Caki2 (cell line): Measurements from ENCODE around the gene WNT11. TPM values are rescaled to one million over a fixed set of nuclear protein-coding genes. Genes with fewer than 3 reads are reported as not detected.
"Not testable (repeated sequence)": the region's sequence is repeated elsewhere in the genome, so short reads cannot be mapped to it uniquely, and the experiment has no call there.

Experiments used
- DNase-seq: peaks from one replicate; pipeline ENCODE4 v3.0.0-alpha.2; 2015; ENCODE audit warnings: low read depth
- in situ Hi-C: cut with HindIII; loops from 2 replicates; pipeline ENCODE4 v1.10.0; 2016; ENCODE audit warnings: low sequenced_read_pairs, low pct_unique_long_range_greater_than_20kb, mixed read lengths
- total RNA-seq: library from RNA; depleted of rRNA; stranded (reverse); fragments of >200 nt; shearing (Covaris generic); gene quantifications from 2 replicates; pipeline ENCODE4 v1.2.3, GENCODE V29; 2014; ENCODE audit warnings: low replicate concordance

The WNT11 gene
- total RNA-seq, 1 experiment from 2014 or later = 4.9 TPM

- no peak for DNase-seq
- in situ Hi-C loops = no loop called here
Observed at GRCh38 chr11:76209375-76209972, 3.2 kb upstream of the WNT11 start.

- DNase-seq = peak; percentile 56
- in situ Hi-C loops = no loop called here
Observed at GRCh38 chr11:76208438-76209374, 2.4 kb upstream of the WNT11 start.

GRCh38 chr11:76207642-76208401 is 1.5 kb upstream of the WNT11 start:
- DNase-seq = peak; percentile 75
- in situ Hi-C loops = no loop called here

GRCh38 chr11:76206077-76206326 is 300 bp downstream of the WNT11 start:
- DNase-seq = no peak
- in situ Hi-C loops = no loop called here

- DNase-seq = no peak
- in situ Hi-C loops = no loop called here
Observed at GRCh38 chr11:76205252-76206076, 838 bp downstream of the WNT11 start.

GRCh38 chr11:76203937-76204336 is 2.4 kb downstream of the WNT11 start:
- in situ Hi-C loops = no loop called here
- no peak for DNase-seq

GRCh38 chr11:76203131-76203925 is 3.0 kb downstream of the WNT11 start:
- no peak for DNase-seq
- in situ Hi-C loops = no loop called here

GRCh38 chr11:76201672-76202412 is 4.5 kb downstream of the WNT11 start:
- no peak for DNase-seq
- in situ Hi-C loops = no loop called here

GRCh38 chr11:76201056-76201455 is 5.2 kb downstream of the WNT11 start:
- DNase-seq = no peak
- in situ Hi-C loops = no loop called here

- DNase-seq = no peak
- in situ Hi-C loops = no loop called here
Observed at GRCh38 chr11:76200006-76200940, 6.0 kb downstream of the WNT11 start.

GRCh38 chr11:76198691-76199090 is 7.6 kb downstream of the WNT11 start:
- DNase-seq, in situ Hi-C loops: not testable (repeated sequence)

GRCh38 chr11:76197941-76198640 is 8.2 kb downstream of the WNT11 start:
- no peak for DNase-seq
- in situ Hi-C loops = no loop called here

GRCh38 chr11:76197332-76197731 is 9.0 kb downstream of the WNT11 start:
- in situ Hi-C loops = no loop called here
- no peak for DNase-seq

GRCh38 chr11:76196849-76197248 is 9.5 kb downstream of the WNT11 start:
- DNase-seq = no peak
- in situ Hi-C loops = no loop called here

- DNase-seq = no peak
- in situ Hi-C loops = no loop called here
Observed at GRCh38 chr11:76194872-76195668, 11.2 kb downstream of the WNT11 start.
